Measurements from ENCODE around the gene SHISA9. TPM values are rescaled to one million over a fixed set of nuclear protein-coding genes. Genes with fewer than 3 reads are reported as not detected.

Gene SHISA9
- total RNA-seq, 1 donor from 2014 or later, result 5.3 TPM

DNA sequence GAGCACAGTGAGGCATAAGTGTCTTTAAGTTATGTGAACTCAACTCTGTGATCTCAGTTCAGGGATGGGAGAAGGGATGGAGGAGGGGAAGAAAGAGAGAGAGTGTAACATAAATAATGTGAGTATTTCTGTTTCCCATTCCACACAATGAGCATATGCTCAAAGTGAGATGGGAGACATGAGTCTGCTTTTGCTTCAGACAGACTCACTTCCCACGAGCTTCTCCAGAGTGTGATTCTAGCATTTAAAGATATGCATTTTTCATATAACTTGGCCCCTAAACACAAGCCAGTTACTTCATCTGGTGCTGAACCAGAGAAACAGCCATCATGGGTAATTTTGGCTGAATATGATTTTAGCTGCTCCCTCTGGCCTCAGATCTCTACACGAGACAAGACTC is 35.0 kb downstream of the SHISA9 start:
- Mint-ChIP-seq H3K4me1 (ENCODE audit: unreplicated experiment) (no peaks in the 10 kb centered on the region), H3K4me3 (no peak overlapping the region), H3K27ac (no peak overlapping the region), H3K36me3 (no peaks in the 10 kb centered on the region), H3K27me3 (peaks cover 3% of the 10 kb centered on the region), H3K9me3 (peaks cover 5% of the 10 kb centered on the region)
- no peak for DNase-seq (ENCODE audit: extremely low spot score, unreplicated experiment)
- TF ChIP-seq, protein P1, sequence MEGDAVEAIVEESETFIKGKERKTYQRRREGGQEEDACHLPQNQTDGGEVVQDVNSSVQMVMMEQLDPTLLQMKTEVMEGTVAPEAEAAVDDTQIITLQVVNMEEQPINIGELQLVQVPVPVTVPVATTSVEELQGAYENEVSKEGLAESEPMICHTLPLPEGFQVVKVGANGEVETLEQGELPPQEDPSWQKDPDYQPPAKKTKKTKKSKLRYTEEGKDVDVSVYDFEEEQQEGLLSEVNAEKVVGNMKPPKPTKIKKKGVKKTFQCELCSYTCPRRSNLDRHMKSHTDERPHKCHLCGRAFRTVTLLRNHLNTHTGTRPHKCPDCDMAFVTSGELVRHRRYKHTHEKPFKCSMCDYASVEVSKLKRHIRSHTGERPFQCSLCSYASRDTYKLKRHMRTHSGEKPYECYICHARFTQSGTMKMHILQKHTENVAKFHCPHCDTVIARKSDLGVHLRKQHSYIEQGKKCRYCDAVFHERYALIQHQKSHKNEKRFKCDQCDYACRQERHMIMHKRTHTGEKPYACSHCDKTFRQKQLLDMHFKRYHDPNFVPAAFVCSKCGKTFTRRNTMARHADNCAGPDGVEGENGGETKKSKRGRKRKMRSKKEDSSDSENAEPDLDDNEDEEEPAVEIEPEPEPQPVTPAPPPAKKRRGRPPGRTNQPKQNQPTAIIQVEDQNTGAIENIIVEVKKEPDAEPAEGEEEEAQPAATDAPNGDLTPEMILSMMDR (conservative IDR thresholded peaks at IDR 0.05), result no peak

DNA sequence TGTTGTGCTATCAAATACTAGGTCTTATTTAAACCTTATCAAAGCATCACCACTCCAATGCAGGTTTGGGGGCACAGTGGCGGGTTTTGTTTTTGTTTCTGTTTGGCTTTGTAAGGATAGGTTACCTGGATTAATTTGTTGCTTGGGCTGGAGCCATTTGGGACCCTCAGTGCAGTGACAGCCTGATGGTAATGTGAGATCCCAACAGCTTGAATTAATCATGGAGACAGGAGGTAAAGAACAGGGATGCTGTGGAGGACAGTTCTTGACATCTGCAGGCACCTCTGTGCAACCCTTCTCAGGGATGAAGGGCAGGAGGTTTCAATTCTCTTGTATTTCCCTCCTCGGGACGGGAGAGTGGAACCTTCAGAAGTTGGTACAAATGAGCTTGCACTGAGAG is 40.5 kb downstream of the SHISA9 start:
- Mint-ChIP-seq H3K27ac (no peak overlapping the region), H3K27me3 (peaks cover 5% of the 10 kb centered on the region), H3K4me3 (no peak overlapping the region), H3K9me3 (peaks cover 5% of the 10 kb centered on the region), H3K4me1 (ENCODE audit: unreplicated experiment) (no peaks in the 10 kb centered on the region), H3K36me3 (no peaks in the 10 kb centered on the region)
- TF ChIP-seq, protein P1 (conservative IDR thresholded peaks at IDR 0.05), result no peak
- no peak for DNase-seq (ENCODE audit: extremely low spot score, unreplicated experiment)

DNA sequence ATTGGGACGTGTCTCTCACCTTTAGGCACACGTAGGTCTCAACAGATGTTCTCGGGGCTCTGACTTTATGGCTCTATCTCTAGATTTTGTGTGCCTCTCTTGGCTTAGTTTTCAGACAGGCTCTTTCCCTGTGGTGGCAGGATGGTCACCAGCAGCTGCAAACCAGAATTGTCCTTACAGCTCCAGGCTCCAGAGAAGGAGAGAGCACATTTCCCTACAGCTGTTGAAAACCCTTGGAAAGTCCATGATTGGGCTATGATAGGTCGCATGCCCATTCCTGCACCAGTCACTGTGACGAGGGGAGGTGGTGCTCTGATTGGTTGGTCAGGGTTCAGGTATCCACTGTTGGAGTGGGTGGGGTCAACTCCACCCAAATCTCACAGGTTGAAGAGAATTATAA is 41.5 kb downstream of the SHISA9 start:
- no peak overlapping the region for H3K27ac Mint-ChIP-seq
- H3K36me3 Mint-ChIP-seq, result no peaks in the 10 kb centered on the region
- TF ChIP-seq, protein P1 (conservative IDR thresholded peaks at IDR 0.05), result no peak
- DNase-seq (ENCODE audit: extremely low spot score, unreplicated experiment), result no peak
- peaks cover 5% of the 10 kb centered on the region for H3K27me3 Mint-ChIP-seq
- H3K4me1 Mint-ChIP-seq (ENCODE audit: unreplicated experiment), result no peaks in the 10 kb centered on the region
- peaks cover 5% of the 10 kb centered on the region for H3K9me3 Mint-ChIP-seq
- no peak overlapping the region for H3K4me3 Mint-ChIP-seq

DNA sequence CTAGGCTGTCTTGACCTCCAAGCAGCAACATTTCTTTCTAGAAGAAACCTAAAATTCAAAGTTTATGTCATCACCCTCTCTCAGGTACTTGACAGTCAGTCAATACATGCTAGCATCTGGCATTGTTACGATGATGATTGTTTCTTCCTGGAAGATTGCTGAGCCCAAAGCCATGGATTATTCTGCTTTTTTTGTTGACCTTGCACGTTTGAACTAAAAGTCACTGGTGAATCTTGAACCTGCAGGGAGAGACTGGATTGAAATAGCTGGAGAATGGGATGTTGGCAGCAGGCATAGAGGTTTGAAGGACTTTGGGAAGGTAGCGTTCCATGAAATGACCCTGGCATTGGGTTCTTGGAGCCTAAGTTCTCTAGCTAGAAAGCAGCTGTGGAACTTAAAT is 42.9 kb downstream of the SHISA9 start:
- H3K27me3 Mint-ChIP-seq, result peaks cover 5% of the 10 kb centered on the region
- H3K36me3 Mint-ChIP-seq, result no peaks in the 10 kb centered on the region
- no peak for DNase-seq (ENCODE audit: extremely low spot score, unreplicated experiment)
- peaks cover 5% of the 10 kb centered on the region for H3K9me3 Mint-ChIP-seq
- TF ChIP-seq, protein P1 (conservative IDR thresholded peaks at IDR 0.05), result no peak
- H3K4me3 Mint-ChIP-seq, result no peak overlapping the region
- no peaks in the 10 kb centered on the region for H3K4me1 Mint-ChIP-seq (ENCODE audit: unreplicated experiment)
- H3K27ac Mint-ChIP-seq, result no peak overlapping the region

DNA sequence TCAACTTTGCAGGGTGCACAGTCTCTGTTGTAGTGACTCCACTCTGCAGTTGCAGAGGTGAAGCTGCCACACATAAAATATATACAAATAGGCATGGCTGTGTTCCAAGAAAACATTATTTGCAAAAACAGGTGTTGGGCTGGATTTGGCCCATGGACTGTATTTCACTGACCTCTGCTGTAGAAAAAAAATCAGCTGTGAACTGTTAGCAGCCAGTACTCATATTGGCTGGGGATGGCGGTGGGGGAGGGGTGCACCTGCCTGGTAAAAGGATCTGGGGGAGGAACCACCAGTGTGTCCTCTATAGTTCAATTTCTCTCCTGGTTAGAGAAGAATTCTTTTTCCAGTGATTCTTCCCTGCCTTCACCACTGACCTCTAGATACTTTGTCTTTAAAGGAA is 50.0 kb downstream of the SHISA9 start:
- Mint-ChIP-seq H3K27ac (no peak overlapping the region), H3K36me3 (no peaks in the 10 kb centered on the region), H3K27me3 (no peaks in the 10 kb centered on the region), H3K9me3 (no peaks in the 10 kb centered on the region), H3K4me1 (ENCODE audit: unreplicated experiment) (no peaks in the 10 kb centered on the region), H3K4me3 (no peak overlapping the region)
- TF ChIP-seq, protein P1 (conservative IDR thresholded peaks at IDR 0.05), result no peak
- no peak for DNase-seq (ENCODE audit: extremely low spot score, unreplicated experiment)

DNA sequence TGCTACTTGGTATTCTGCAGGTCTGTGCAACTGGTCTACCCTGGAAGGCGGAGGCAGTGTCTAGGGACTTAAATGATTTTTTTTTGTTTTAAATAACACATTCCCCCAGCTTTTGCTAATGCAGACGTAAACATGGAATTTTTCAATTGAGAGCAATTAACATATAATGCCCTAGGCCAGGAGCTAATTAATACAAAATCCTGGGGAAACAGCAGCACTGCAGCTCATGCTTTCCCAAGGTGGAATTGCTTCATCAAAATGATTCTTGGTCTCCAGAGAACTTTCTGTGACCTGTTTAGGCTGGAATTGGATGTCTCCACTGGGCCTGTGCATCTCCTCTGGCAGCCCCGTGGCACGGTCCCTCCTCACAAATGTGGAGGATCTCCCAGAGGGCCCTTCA is 50.6 kb downstream of the SHISA9 start:
- Mint-ChIP-seq H3K27me3 (no peaks in the 10 kb centered on the region), H3K27ac (no peak overlapping the region), H3K9me3 (no peaks in the 10 kb centered on the region), H3K4me1 (ENCODE audit: unreplicated experiment) (no peaks in the 10 kb centered on the region), H3K36me3 (no peaks in the 10 kb centered on the region), H3K4me3 (no peak overlapping the region)
- no peak for DNase-seq (ENCODE audit: extremely low spot score, unreplicated experiment)
- TF ChIP-seq, protein P1 (conservative IDR thresholded peaks at IDR 0.05), result no peak

All from type B pancreatic cell (in vitro differentiated cells).